Epithelial cell of esophagus (primary cell): ENCODE data around the gene ZC2HC1B.
A peak's percentile ranks its signal among the peaks of the same experiment; 100 is the strongest.
"Not testable (repeated sequence)": the region's sequence is repeated elsewhere in the genome, so short reads cannot be mapped to it uniquely, and the experiment has no call there.

Source experiments
- DNase-seq: peaks from one replicate; pipeline ENCODE4 v3.0.0; 2010; ENCODE audit warnings: low read depth
- H3K4me3 ChIP-seq: 2 replicates; pipeline ENCODE4 v1.5.1; 2011; ENCODE audit warnings: mild to moderate bottlenecking, low read length, control low read depth
- CTCF ChIP-seq: IDR thresholded peaks from 2 replicates; pipeline ENCODE4 v1.5.1; 2011; ENCODE audit warnings: low read depth, mild to moderate bottlenecking, low read length, control low read depth, inconsistent platforms; ENCODE audit not compliant: insufficient read depth; ENCODE audit errors: missing control alignments

Gene ZC2HC1B

GRCh38 chr6:143872201-143872600 lies 7.9 kb downstream of the ZC2HC1B start:
- no peak overlapping the region for H3K4me3 ChIP-seq
- no peak for DNase-seq
- TF ChIP-seq CTCF: no peak

DNA sequence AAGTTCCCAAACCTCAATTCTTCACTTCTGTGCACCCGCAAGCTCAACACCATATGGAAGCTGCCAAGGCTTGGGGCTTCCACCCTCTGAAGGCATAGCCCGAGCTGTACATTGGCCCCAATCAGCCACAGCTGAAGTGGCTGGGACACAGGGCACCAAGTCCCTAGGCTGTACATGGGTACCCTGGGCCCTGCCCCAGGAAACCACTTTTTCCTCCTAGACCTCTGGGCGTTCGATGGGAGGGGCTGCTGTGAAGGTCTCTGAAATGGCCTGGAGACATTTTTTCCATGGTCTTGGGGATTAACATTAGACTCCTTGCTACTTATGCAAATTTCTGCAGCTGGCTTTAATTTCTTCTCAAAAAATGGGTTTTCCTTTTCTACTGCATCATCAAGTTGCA lies 9.3 kb downstream of the ZC2HC1B start:
- not testable (repeated sequence) for DNase-seq, H3K4me3 ChIP-seq

- H3K4me3 ChIP-seq, DNase-seq: not testable (repeated sequence)
These were observed 10.2 kb downstream of the ZC2HC1B start for GRCh38 chr6:143874503-143874902.

DNA sequence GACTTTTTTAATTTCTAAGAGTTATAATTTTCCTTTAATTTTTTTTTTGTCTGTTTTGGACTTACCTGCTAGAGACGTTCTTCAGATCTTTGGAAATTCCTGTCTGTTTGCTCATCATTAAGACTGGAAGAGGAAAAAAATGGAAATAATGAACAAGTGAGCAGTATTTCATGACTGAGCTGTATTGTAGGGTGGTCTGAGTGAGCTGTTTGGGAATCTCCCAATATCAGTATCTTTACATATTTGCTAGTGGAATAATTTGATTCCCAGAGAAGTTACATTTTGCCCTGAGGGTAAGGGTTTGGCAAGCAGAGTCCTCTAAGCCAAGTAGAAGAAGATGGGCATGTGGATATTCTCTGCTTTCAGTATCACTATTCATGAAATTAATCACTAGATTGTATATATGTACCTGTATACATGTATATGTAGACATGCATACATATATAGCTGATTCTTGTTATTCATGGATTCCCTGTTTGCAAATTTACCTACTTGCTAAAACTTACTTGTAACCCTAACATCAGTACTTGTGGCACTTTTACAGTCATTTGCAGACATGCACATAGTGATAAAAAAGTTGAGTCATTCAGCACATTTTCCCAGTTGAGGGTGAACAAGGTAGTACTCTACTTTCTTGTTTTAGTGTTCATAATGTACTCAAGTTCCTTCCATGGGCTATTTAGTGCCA lies 13.5 kb downstream of the ZC2HC1B start:
- no peak overlapping the region for H3K4me3 ChIP-seq
- peak; percentile 11 for DNase-seq
- TF ChIP-seq CTCF: no peak

DNA sequence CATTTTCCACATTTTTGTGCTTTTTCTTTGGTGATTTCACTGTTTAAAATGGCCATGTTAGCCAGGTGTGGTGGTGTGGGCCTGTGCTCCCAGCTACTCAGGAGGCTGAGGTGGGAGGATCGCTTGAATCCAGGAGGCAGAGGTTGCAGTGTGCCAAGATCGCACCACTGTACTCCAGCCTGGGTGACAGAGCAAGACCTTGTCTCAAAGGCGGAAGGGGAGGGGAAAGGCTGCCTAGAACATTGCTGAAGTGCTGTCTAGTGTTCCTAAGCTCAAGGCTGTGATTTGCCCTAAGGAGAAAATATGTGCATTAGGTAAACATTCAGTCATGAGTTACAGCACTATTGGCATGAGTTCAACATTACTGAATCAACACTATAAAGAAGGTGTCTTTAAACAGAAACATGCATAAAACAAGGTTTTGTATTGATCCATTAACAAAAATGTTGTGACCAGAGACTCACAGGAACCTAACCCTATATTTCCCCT lies 14.0 kb downstream of the ZC2HC1B start:
- peak; percentile 87 for DNase-seq
- TF ChIP-seq CTCF: no peak
- H3K4me3 ChIP-seq: no peak overlapping the region

GRCh38 chr6:143880412-143880811 lies 16.1 kb downstream of the ZC2HC1B start:
- H3K4me3 ChIP-seq: no peak overlapping the region
- TF ChIP-seq CTCF: no peak
- DNase-seq: no peak

DNA sequence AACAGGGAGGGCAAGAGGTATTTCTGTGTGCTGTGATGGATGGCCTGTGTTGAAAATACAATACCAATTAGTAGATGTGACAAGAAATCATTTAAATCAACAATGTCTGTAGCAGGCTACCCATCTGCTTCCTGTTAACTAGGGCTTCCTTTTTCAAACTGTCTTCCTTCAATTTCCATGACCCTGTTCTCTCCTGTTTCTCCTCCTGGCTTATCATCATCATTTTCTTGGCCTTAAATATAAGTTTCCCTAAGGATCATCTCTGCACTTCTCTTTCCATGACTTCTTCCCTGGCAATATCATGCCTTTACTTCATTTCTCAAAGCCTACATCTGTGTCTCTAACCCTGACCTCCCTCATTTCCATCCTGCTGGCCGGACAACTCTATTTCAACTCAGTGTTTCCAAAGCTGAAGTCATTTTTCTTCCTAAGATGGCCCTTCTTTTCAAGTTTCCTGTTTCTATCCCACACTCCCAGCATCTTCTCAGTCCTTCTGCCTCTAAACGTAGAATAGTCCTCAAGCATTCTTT lies 18.2 kb downstream of the ZC2HC1B start:
- no peak for TF ChIP-seq CTCF
- DNase-seq: no peak
- H3K4me3 ChIP-seq: no peak overlapping the region

DNA sequence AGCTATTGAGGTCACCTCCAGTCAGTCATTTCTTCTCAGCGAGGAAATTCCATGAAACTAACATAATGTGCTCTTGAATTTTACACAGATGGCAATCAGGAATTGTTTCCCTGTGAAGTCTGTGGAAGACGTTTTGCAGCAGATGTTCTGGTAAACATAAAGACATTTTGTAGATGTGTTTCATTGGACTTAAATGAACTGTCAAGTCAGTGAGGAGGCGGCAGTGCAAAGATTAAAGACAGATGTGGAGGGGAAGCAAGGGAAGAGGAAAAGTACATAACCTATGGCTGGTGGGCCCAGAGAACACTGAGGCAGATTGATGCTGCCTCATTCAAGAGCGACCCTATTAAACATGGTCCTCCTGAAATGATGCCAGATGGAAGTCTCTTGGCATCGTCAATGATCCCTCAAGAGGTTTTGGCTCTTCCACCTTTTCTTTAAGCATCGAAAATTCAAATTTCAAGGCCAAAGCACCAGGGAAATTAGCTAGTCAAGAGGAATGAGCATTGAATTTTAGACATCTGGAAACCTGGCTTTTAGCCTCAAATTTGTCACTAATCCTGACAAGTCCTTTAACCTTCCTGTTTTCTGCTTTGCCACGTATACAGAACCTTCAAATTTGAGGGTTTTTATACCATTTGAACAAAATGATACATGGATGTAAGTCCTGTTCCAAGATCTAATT lies 20.1 kb downstream of the ZC2HC1B start:
- H3K4me3 ChIP-seq: no peak overlapping the region
- no peak for TF ChIP-seq CTCF
- no peak for DNase-seq
